ENCODE results near the gene KRTAP10-3. TPM values are rescaled to one million over a fixed set of nuclear protein-coding genes. Genes with fewer than 3 reads are reported as not detected.
"Not testable (repeated sequence)": the region's sequence is repeated elsewhere in the genome, so short reads cannot be mapped to it uniquely, and the experiment has no call there.

KRTAP10-3 gene
- total RNA-seq, 8 experiments from 2014 or later, result 0.23 to 1.1 (median 0.46) TPM; not detected in 3

DNA sequence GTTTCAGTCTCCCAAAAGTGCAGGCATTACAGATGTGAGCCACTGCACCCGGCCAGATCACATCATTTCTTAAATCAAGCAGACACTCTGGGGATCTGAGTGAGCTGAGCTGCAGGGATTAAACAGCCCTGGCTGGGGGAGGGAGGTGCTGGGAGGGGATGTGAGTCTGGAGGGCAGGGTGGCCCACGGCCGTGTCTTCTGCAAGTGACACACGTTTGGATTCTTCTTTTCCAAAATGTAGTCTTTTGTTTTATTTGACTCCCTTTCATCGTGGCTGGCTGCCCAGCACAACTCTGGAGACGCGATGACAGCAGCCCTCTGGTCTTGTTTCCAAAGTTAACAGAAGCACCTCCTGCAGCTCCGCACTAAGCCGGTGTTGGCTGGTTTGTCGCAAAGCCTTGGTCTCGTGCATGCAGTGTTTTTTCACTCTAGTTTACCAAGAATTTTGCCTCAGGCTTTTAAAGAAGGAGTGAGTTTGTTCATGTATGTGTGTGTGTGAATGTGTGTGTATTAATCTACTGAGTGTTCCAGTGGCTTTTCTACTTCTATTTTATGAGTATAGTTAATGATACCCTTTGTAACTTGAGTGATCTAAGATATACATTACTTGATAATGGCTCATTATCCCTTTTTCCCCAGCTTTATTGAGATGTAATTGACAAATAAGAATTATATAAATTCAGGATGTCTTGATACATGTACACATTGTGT, 24.6 kb upstream of the KRTAP10-3 start:
- 4 to 80% (median 13%) methylated on average over 1 to 7 of the region's 11 CpGs; no CpG with 5 or more reads in 5 of the 10 experiments for WGBS, 10 experiments
- Histone ChIP-seq H3K4me3 (no peak overlapping the region), H3K4me1 (replicated peaks in 1 of 2) (peaks cover 3 to 10% of the 10 kb centered on the region in 2 donors), H3K27ac (peak overlapping the region in 1 of 2 donors; percentile 7)
- in situ Hi-C loops (cut with MboI; ENCODE audit: low pct_unique_long_range_greater_than_20kb in 2 of 9, low sequenced_read_pairs in 9 of 9, unreplicated experiment in 9 of 9), result no loop called here
- ATAC-seq (replicated peaks in 6 of 8), result peak in 7 of 8 experiments; percentile 22 to 92 (median 88)

- Histone ChIP-seq H3K4me3 (no peak overlapping the region), H3K4me1 (replicated peaks in 1 of 2) (peaks cover 3 to 10% of the 10 kb centered on the region in 2 donors), H3K27ac (no peak overlapping the region)
- WGBS, 10 experiments, result 17 to 97% (median 86%) methylated on average over 2 to 10 of the region's 15 CpGs
- in situ Hi-C loops (cut with MboI; ENCODE audit: low pct_unique_long_range_greater_than_20kb in 2 of 9, low sequenced_read_pairs in 9 of 9, unreplicated experiment in 9 of 9), result no loop called here
- no peak for ATAC-seq (replicated peaks in 6 of 8)
Observed at GRCh38 chr21:44582055-44582454, 23.5 kb upstream of the KRTAP10-3 start.

GRCh38 chr21:44581158-44581557, 22.6 kb upstream of the KRTAP10-3 start:
- WGBS, 10 experiments, result 29 to 89% (median 80%) methylated on average over 2 to 3 of the region's 3 CpGs; no CpG with 5 or more reads in 1 of the 10 experiments
- Histone ChIP-seq H3K27ac (no peak overlapping the region), H3K4me3 (no peak overlapping the region), H3K4me1 (replicated peaks in 1 of 2) (peaks cover 3 to 10% of the 10 kb centered on the region in 2 donors)
- in situ Hi-C loops (cut with MboI; ENCODE audit: low pct_unique_long_range_greater_than_20kb in 2 of 9, low sequenced_read_pairs in 9 of 9, unreplicated experiment in 9 of 9), result no loop called here
- ATAC-seq (replicated peaks in 6 of 8), result no peak

DNA sequence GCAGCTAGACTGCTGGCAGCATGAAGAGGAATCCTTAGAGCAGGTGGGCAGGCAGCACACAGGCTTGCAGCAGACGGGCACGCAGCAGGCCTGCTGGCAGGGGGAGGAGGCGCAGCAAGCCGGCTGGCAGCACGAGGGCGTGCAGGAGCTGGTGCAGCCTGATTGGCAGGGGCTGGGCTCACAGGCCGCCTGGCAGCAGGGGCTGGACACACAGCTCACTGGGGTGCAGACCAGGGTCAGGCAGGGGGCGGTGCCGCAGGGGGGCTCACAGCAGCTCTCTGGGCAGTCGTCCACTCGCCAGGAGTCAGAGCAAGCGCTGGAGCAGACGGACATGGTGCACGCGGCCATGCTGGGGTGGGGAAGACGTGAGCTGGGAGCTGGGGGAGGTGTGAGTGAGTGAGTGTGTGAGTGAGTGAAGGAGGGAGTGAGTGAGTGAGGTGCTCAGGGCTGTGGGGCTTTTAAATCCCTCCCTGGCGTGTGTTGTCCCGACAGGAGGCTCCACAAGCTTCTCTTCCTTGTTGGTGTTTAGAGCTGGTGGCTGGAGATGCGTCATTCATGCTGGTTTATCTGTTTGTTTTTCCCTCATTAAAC, 21.7 kb upstream of the KRTAP10-3 start, which contains the start of gene KRTAP10-5:
KRTAP10-5 (minus strand) TSS at position 374 of the 591 bp plus-strand sequence; CDS start at position 348, 26 bp downstream.
- 0 to 80% (median 51%) methylated on average over 1 to 3 of the region's 19 CpGs; no CpG with 5 or more reads in 5 of the 10 experiments for WGBS, 10 experiments
- H3K4me3 ChIP-seq; in situ Hi-C loops (cut with MboI; ENCODE audit: low pct_unique_long_range_greater_than_20kb in 2 of 9, low sequenced_read_pairs in 9 of 9, unreplicated experiment in 9 of 9); ATAC-seq (replicated peaks in 6 of 8); H3K27ac ChIP-seq: not testable (repeated sequence)
- peaks cover 3 to 10% of the 10 kb centered on the region in 2 donors for H3K4me1 ChIP-seq (replicated peaks in 1 of 2)

DNA sequence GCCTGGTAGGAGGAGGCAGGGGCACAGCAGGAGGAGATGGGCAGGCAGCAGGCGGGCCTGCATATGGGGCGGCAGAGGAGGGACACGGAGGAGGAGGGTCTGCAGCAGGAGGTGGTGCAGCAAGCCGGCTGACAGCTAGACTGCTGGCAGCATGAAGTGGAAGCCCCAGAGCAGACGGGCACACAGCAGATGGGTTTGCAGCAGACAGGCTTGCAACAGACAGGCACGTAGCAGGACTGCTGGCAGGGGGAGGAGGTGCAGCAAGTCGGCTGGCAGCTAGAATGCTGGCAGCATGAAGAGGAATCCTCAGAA, 21.2 kb upstream of the KRTAP10-3 start:
- H3K27ac ChIP-seq, result no peak overlapping the region
- in situ Hi-C loops (cut with MboI; ENCODE audit: low pct_unique_long_range_greater_than_20kb in 2 of 9, low sequenced_read_pairs in 9 of 9, unreplicated experiment in 9 of 9), result no loop called here
- no peak overlapping the region for H3K4me3 ChIP-seq
- 67 to 80% methylated on average over 1 to 3 of the region's 7 CpGs; no CpG with 5 or more reads in 8 of the 10 experiments for WGBS, 10 experiments
- ATAC-seq (replicated peaks in 6 of 8), result no peak
- H3K4me1 ChIP-seq (replicated peaks in 1 of 2), result peaks cover 3 to 10% of the 10 kb centered on the region in 2 donors

GRCh38 chr21:44579056-44579832, 20.6 kb upstream of the KRTAP10-3 start:
- Histone ChIP-seq H3K4me3 (no peak overlapping the region), H3K27ac (no peak overlapping the region), H3K4me1 (replicated peaks in 1 of 2) (peaks cover 3 to 10% of the 10 kb centered on the region in 2 donors)
- WGBS, 10 experiments, result 50 to 100% (median 84%) methylated on average over 1 to 3 of the region's 22 CpGs; no CpG with 5 or more reads in 6 of the 10 experiments
- in situ Hi-C loops (cut with MboI; ENCODE audit: low pct_unique_long_range_greater_than_20kb in 2 of 9, low sequenced_read_pairs in 9 of 9, unreplicated experiment in 9 of 9), result no loop called here
- ATAC-seq (replicated peaks in 6 of 8), result no peak

DNA sequence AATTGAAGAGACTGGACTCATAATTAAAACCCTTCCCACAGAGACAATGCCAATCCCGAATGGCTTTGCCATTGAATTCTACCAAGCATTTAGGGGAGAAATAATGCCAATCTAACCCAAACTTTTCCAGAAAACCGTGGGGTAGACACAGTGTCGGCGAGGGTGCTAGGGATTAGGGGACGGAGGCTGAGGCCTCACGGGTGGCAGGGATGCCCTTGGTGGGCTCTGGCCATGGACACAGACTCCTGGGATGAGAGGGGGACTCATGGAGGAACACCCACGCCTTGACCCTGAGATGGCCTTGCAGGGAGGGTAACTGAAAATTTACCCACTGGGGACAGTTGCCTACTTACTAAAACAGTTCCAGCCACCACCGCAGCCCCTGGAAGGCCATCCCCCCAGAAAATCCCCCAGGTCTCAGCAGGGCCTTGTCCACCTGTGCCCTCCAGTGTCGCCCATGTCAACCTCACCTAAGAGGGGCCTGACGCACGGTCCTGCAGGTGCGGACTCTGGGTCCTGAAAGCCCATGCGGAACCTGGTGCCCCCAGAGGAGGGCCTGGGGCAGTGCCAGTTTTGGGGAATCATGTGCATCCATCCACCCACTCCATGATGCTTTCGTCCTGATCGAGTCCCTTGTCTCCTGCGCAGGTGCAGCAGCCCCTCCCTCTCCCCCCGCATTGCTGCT, 19.9 kb upstream of the KRTAP10-3 start:
- ATAC-seq (replicated peaks in 6 of 8), result no peak
- in situ Hi-C loops (cut with MboI; ENCODE audit: low pct_unique_long_range_greater_than_20kb in 2 of 9, low sequenced_read_pairs in 9 of 9, unreplicated experiment in 9 of 9), result no loop called here
- peaks cover 3 to 5% of the 10 kb centered on the region in 2 donors for H3K4me1 ChIP-seq (replicated peaks in 1 of 2)
- H3K27ac ChIP-seq, result no peak overlapping the region
- H3K4me3 ChIP-seq, result no peak overlapping the region
- WGBS, 10 experiments, result 17 to 89% (median 42%) methylated on average over 2 to 9 of the region's 17 CpGs; no CpG with 5 or more reads in 5 of the 10 experiments

- no peak overlapping the region for H3K27ac ChIP-seq
- in situ Hi-C loops (cut with MboI; ENCODE audit: low pct_unique_long_range_greater_than_20kb in 2 of 9, low sequenced_read_pairs in 9 of 9, unreplicated experiment in 9 of 9), result no loop called here
- no peak overlapping the region for H3K4me3 ChIP-seq
- WGBS, 10 experiments, result 33 to 93% (median 71%) methylated on average over 1 to 4 of the region's 10 CpGs; no CpG with 5 or more reads in 4 of the 10 experiments
- no peak for ATAC-seq (replicated peaks in 6 of 8)
- H3K4me1 ChIP-seq (replicated peaks in 1 of 2), result no peaks in the 10 kb centered on the region
Observed at GRCh38 chr21:44576025-44576420, 17.4 kb upstream of the KRTAP10-3 start.

GRCh38 chr21:44575307-44576024, 16.9 kb upstream of the KRTAP10-3 start:
- H3K27ac ChIP-seq, result no peak overlapping the region
- WGBS, 10 experiments, result 0 to 100% (median 80%) methylated on average over 1 to 11 of the region's 20 CpGs; no CpG with 5 or more reads in 3 of the 10 experiments
- H3K4me3 ChIP-seq, result no peak overlapping the region
- in situ Hi-C loops (cut with MboI; ENCODE audit: low pct_unique_long_range_greater_than_20kb in 2 of 9, low sequenced_read_pairs in 9 of 9, unreplicated experiment in 9 of 9), result no loop called here
- no peak for ATAC-seq (replicated peaks in 6 of 8)
- H3K4me1 ChIP-seq (replicated peaks in 1 of 2), result no peaks in the 10 kb centered on the region

DNA sequence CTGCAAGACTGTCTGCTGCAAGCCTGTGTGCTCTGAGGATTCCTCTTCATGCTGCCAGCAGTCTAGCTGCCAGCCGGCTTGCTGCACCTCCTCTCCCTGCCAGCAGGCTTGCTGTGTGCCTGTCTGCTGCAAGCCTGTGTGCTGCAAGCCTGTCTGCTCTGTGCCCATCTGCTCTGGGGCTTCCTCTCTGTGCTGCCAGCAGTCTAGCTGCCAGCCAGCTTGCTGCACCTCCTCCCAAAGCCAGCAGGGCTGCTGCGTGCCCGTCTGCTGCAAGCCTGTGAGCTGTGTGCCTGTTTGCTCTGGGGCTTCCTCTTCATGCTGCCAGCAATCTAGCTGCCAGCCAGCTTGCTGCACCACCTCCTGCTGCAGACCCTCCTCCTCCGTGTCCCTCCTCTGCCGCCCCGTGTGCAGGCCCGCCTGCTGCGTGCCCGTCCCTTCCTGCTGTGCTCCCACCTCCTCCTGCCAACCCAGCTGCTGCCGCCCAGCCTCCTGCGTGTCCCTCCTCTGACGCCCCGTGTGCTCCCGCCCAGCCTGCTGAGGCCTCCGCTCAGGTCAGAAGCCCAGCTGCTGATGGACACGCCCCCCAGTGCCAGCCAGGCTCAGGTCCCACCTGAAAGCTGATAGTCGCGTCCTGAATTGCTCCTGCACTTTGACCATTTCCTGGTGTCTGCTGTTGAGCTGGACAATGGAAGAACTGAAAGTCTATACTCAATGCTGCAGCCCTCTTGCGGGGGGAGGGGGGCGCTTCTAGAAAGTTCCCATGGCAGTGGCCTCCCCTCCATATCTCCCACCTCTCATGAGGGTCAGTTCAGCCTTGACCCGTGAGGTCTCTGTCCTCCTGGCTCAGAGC, 16.1 kb upstream of the KRTAP10-3 start:
- 0 to 100% (median 48%) methylated on average over 1 to 12 of the region's 21 CpGs; no CpG with 5 or more reads in 6 of the 10 experiments for WGBS, 10 experiments
- Histone ChIP-seq H3K27ac (no peak overlapping the region), H3K4me1 (replicated peaks in 1 of 2) (no peaks in the 10 kb centered on the region), H3K4me3 (no peak overlapping the region)
- in situ Hi-C loops (cut with MboI; ENCODE audit: low pct_unique_long_range_greater_than_20kb in 2 of 9, low sequenced_read_pairs in 9 of 9, unreplicated experiment in 9 of 9), result no loop called here
- peak in 1 of 8 experiments; percentile 52 for ATAC-seq (replicated peaks in 6 of 8)

- H3K4me3 ChIP-seq; H3K27ac ChIP-seq; in situ Hi-C loops (cut with MboI; ENCODE audit: low pct_unique_long_range_greater_than_20kb in 2 of 9, low sequenced_read_pairs in 9 of 9, unreplicated experiment in 9 of 9); H3K4me1 ChIP-seq (replicated peaks in 1 of 2); ATAC-seq (replicated peaks in 6 of 8): not testable (repeated sequence)
- 0% methylated on average over 1 of the region's 25 CpGs; no CpG with 5 or more reads in 9 of the 10 experiments for WGBS, 10 experiments
Observed at GRCh38 chr21:44573630-44574456, 15.2 kb upstream of the KRTAP10-3 start, which contains the start of gene KRTAP10-4. Gene KRTAP10-4 (plus strand): TSS chr21:44573729. CDS start chr21:44573759, 30 bp downstream.

All from motor neuron (in vitro differentiated cells).